GM18861 (cell line): Measurements from ENCODE around the gene PWWP2A.

Experiments used
- ATAC-seq: cut with Tn5 transposase; IDR thresholded peaks from one replicate; pipeline ENCODE4 v1.9.1; 2021; ENCODE audit not compliant: unreplicated experiment

The PWWP2A gene

GRCh38 chr5:160133918-160134304 lies 14.7 kb upstream of the PWWP2A start:
- ATAC-seq: no peak

DNA sequence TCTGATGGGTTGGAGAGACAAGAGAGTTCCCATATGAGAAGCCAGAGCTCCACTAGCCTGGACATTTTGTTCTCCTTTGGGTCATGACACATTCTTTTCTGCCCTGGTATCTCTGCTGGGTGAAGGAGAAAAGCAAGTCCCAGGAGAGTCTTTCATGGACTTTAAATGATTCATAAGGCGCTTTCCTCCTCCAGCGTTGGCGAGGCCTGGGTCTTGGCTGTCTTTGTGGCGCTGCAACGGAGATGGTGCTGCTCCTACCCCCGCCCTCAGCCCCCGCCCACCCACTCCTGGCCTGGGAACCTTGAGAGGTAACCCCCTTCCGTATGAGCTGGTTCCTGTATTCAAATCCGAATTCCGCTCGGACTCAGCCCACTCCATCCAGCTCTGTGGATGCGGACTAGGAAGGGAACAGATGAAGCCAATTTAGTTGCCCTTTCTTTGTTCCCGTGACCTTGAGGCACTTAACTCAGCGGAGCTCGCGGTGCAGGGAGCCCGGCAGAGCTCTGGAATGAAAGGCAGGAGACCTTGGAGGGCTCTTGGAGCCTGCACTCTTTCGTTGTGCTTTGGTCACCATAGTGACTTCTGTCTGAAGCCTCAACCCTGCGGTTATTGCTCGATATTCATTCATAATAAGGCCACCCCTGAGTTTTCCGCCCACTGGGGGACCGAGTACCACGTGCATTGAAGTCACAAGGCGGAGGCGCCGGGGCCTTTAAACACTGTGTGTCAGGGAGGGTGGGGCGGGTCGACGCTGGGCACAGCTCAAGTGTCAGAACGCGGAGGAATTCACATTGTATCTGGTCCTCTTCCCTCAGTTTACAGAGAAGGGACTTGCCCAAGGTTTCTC lies 14.0 kb upstream of the PWWP2A start:
- no peak for ATAC-seq

DNA sequence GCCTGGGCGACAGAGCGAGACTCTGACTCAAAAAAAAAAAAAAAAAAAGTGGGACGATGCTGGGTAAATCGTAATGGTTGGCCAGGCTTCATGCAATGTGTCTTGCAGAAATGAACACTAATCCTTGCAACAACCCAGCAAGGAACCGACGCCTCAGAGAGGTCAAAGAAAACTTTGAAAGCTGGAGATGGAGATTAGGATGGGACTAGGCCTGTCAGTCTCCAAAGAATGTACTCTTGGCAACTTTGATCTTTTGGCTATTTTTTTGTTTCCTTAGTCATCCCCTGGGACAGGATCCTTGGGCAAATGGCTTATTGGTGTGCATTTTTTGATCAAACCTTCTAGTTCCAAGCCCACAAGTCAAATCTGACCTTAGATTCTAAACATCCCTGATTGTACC lies 10.6 kb upstream of the PWWP2A start:
- ATAC-seq: no peak

DNA sequence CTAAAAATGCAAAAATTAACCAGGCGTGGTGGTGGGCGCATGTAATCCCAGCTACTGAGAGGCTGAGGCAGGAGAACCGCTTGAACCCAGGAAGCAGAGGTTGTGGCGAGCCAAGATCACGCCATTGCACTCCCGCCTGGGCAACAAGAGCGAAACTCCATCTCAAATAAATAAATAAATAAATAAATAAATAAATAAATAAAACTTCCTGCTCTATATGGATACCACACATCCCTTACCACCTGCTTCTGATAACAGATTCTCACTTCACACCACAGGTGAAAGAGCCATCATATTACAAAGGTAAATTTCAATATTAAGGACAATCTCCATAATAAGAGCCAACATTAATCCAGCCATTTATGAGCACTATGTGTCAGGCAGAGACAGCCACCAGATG lies 9.4 kb upstream of the PWWP2A start:
- ATAC-seq: no peak

- ATAC-seq: peak; percentile 2
These were observed 636 bp upstream of the PWWP2A start for GRCh38 chr5:160119905-160120266.

DNA sequence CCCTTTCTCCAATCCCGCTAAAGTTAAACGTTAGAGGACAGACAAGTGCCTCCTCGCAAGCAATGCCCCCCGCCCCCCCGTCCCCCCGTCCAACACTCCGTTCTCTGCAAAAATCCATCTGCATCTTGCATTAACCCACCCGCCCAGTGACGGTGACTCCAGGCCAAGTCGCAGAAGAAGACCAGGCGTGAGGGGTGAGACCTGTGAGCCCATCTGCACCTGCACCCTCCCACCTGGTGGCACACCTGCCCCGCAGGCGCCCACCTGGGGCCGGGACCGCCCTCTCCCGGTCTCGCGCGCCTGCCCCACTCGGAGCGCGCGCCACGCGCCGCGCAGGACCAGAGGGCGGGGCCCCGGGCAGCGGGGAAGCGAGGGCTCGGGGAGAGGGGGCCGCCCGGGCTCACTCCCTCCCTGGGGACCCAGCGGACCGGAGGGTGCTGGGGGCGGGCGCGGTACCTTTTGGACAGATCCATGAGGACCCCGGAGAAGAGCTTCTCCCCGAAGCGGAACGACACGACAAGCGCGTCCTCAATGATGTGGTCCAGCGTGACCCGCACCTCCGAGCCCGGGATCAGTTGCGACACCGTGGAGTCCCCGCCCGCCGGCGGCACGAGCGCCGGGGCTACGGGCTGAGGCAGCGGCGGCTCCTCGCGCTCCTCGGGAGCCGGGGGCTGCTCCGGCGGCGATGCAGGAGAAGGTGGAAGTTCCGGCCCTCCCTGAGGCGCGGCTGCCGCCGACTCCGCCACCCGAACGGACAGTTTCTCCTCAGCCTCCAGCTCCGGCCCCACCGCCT lies 705 bp downstream of the PWWP2A start:
- ATAC-seq: peak; percentile 9

DNA sequence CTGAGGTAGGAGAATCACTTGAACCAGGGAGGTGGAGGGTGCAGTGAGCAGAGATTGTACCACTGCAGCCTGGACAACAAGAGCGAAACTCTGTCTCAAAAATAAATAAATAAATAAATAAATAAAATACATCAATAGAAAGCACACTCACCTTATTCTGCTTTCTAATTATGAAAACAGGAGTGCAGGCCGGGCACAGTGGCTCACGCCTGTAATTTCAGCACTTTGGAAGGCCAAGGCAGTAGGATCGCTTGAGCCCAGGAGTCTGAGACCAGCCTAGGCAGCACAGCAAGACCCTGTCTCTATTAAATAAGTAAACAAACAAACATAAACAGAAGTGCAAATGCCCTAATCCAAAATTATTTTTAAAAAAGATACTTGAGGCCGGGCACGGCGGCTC lies 2.3 kb downstream of the PWWP2A start:
- ATAC-seq: no peak

GRCh38 chr5:160108124-160108523 lies 11.1 kb downstream of the PWWP2A start:
- ATAC-seq: peak; percentile 39

DNA sequence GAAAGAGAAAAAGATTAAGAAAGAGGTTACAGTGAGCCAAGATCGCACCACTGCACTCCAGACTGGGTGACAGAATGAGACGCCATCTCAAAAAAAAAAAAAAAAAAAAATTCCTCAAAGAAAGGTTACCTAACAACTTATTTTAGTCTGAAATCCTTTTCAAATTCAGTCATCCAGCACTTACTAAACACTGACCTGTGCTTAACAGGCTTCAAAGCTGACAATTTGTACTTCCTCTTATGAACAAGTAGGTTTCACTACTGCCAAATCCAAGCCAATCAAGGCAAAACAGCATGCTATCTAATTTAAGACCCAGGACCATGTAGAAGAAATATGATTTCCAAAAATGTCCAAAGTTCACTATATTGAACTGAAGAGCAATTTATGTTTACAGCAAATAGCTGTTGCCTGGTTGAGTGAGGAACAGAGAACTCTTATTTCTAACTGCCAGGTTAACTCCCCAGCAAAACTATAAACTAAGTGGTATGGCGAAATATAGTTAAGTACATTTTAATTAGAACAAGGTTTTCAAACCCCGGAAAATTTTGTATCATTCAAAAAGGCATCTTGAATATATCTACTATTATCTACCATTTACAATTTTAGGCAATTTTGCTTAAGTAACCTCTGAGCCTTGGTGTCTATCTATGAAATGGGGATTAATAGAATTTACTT lies 13.4 kb downstream of the PWWP2A start:
- peak; percentile 91 for ATAC-seq

GRCh38 chr5:160097991-160098390 lies 21.3 kb downstream of the PWWP2A start:
- ATAC-seq: no peak

- no peak for ATAC-seq
These were observed 23.1 kb downstream of the PWWP2A start for GRCh38 chr5:160096178-160096577.

GRCh38 chr5:160092960-160093707 lies 26.1 kb downstream of the PWWP2A start:
- ATAC-seq: no peak

DNA sequence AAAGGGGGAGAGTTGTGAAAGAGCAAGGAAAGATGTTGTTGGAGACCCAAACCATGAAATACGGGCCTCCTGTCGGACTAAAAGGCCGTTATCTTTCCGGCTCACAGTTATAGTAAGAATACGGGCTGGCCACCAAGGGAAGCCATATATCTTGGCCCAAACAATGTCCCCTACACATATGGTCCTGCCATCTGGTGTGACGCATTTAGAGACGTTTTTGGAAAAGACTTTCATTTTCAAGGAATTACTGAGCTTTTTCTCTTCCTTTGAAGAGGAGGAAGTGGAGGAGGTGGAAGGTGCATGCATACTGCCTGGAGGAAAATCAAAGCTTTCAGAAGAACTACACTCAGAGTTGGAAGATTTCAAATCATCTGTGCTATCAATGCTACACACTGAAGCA lies 26.7 kb downstream of the PWWP2A start:
- no peak for ATAC-seq

DNA sequence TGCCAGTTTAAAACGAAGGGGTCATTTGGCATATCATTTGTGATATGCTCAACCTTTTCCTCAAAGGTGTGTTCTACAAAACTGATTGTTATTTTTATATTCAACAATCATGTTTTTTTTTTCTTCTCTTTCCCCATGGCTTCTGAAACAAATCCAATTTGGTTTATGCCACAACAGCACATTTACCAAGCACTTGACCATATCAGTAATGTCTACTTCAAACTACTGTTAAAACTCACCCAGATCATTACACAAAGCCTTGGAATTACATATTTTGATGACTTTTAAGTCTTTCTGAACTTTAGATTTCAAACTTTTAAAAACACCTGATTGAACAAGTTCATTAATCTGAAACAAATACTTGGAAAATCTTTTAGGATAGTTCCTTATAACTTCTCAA lies 29.2 kb downstream of the PWWP2A start:
- no peak for ATAC-seq

DNA sequence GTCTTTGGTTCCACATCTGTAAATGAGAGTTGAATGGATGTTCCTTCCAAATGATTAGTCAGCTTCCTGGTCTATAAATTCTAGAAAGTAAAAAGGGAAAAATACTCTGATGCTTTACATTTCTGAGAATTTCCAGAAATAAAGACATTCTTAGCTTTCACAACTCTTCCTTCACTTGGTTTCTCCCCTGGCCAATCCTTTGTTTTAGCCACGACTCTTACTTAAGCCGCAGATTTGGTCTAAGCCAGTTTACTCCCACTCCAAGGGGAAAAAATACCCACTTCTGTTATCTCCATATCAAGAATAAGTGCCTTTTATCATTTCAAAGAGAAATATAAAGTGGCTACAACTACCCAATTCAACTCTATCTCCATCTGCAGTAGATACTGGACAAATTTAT lies 29.7 kb downstream of the PWWP2A start:
- no peak for ATAC-seq

- ATAC-seq: no peak
These were observed 30.4 kb downstream of the PWWP2A start for GRCh38 chr5:160088805-160089204.

DNA sequence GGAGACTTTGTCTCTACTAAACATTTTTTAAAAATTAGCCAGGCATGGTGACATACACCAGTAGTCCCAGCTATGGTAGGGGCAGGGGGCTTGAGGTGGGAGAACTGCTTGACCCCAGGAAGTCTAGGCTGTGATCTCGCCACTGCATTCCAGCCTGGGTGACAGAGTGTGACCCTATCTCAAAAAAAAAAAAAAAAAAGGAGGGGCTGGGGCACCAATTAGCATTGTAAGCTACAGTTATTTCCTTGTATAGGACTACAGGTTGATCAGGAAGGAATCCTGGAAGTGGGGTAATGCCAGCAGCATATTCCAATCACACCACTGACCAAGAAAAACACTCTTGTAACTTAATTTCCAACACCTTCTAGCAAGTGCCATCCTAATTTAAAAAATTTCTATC lies 32.1 kb downstream of the PWWP2A start:
- no peak for ATAC-seq

- no peak for ATAC-seq
These were observed 35.1 kb downstream of the PWWP2A start for GRCh38 chr5:160084144-160084543.

GRCh38 chr5:160083501-160083900 lies 35.7 kb downstream of the PWWP2A start:
- no peak for ATAC-seq

DNA sequence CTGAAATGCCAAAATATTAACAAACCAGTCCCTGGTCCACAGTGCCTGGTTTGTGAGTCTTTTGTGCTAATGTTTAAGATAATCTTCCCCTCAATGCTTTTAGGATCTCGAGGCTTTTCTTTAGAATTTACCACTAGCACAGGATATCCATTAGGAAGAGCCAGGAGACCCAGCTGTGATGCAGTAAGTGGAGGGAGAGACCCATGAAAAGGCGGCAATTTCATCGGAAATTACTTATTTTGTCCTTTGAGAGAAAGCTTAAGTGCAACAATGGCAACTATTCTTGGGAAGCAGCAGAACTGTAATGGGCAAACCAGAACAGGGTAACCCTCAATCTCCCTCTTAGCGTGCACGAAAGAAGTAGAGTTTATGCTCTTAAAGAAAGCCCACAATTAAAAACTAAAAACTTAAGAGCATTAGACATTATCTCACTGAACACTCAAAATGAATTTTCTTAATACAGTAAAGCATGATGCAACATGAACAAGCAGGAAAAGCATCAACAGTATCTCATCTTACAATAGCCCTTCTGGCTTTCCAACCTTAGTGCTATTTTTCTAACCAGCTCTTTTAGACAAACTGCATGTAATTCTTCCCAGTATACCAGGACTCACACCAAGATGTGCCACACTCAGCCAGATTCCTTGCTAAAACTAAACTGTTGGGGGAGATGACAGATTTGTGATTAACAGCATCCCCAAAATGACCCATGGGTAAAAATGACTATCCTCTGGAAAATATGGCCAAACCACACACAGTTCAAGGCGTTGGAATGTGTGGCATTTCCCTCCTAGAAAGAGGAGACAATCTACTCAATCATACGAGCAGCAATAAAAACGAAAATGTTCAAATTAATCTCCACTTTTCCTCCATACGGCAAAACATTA lies 36.4 kb downstream of the PWWP2A start:
- ATAC-seq: no peak
